RPMI7951 (cell line): ENCODE results near the gene CRLF3. TPM values are rescaled to one million over a fixed set of nuclear protein-coding genes. Genes with fewer than 3 reads are reported as not detected.
"Not testable (repeated sequence)": the region's sequence is repeated elsewhere in the genome, so short reads cannot be mapped to it uniquely, and the experiment has no call there.

Experiments used
- DNase-seq: peaks from one replicate; pipeline ENCODE4 v3.0.0-alpha.2; 2012; ENCODE audit warnings: low read depth
- total RNA-seq: library from RNA; depleted of rRNA; stranded (reverse); fragments of >200 nt; shearing (Covaris generic); gene quantifications from 2 replicates; pipeline ENCODE4 v1.2.3, GENCODE V29; 2014; rRNA removed

Gene CRLF3
- total RNA-seq, 1 experiment from 2014 or later: 17.1 TPM

- not testable (repeated sequence) for DNase-seq
These were observed 88.1 kb downstream of the CRLF3 start for GRCh38 chr17:30736371-30736770.

DNA sequence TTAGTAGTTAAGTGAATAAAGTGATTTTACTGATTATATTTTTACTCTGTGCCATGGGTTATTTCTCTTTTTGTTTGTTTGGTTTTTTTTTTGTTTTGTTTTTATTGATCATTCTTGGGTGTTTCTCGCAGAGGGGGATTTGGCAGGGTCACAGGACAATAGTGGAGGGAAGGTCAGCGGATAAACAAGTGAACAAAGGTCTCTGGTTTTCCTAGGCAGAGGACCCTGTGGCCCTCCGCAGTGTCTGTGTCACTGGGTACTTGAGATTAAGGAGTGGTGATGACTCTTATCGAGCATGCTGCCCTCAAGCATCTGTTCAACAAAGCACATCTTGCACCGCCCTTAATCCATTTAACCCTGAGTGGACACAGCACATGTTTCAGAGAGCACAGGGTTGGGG, 88.8 kb downstream of the CRLF3 start:
- not testable (repeated sequence) for DNase-seq

DNA sequence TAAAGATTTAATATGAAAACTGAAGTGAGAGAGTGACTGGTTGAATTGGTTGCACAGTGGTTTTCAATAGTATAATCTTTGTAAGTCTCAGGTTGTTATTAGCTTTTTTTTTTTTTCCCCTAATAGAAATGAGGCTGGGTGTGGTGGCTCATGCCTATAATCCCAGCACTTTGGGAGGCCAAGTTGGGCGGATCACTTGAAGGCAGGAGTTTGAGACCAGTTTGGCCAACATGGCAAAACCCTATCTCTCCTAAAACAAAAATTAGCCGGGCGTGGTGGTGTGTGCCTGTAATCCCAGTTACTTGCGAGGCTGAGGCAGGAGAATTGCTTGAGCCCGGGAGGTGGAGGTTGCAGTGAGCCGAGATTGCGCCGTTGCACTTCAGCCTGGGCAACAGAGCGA, 89.3 kb downstream of the CRLF3 start:
- DNase-seq: not testable (repeated sequence)

- DNase-seq: not testable (repeated sequence)
These were observed 90.3 kb downstream of the CRLF3 start for GRCh38 chr17:30734153-30734552.

Other genes with a start within 250 kb of the CRLF3 start
- 5.1 and 7.9 TPM in 2 replicates for gene ATAD5, start 7.3 kb upstream of the CRLF3 start, total RNA-seq
- gene TEFM, start 81.5 kb upstream of the CRLF3 start, total RNA-seq: 17.2 and 19.2 TPM in 2 replicates
- gene ADAP2, start 97.3 kb upstream of the CRLF3 start, total RNA-seq: 0.20 TPM in 1 of 2 replicates, not detected in the other
- 8.4 and 10.4 TPM in 2 replicates for gene RNF135, start 146.3 kb upstream of the CRLF3 start, total RNA-seq